GM21390 (cell line): ENCODE measurements around the gene TTBK2.
"Not testable (repeated sequence)": the region's sequence is repeated elsewhere in the genome, so short reads cannot be mapped to it uniquely, and the experiment has no call there.

Experiments used
- ATAC-seq: cut with Tn5 transposase; IDR thresholded peaks from one replicate; pipeline ENCODE4 v1.9.1; 2021; ENCODE audit not compliant: unreplicated experiment

Gene TTBK2

DNA sequence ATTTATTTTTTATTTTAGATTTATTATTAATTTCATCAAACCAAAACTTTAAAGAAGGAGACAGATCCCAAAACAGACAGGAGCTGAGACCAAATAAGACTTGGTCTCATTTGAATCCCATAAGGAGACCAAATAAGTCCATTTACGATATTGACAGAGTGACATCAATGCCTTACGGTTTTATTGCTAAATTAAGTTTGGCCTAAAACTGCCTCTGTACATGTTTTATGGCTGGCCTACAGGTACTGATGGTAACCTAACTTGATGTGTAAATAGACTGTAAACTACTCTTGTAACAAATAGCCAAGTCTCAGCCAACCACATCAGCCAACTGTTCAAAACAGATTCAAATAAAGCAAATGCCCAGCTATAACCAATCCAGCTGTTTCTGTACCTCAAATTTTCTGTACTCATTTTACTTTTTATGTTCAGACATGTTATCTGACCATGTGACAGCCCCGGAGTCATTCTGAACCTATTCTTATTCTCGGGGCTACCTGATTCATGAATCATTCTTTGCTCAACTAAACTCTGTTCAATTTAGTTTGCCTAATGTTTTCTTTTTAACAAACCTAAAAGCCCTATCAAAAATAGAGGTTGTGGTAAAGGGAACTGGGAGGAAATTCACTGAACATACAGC lies 94.2 kb downstream of the TTBK2 start:
- ATAC-seq = no peak

GRCh38 chr15:42825599-42825998 lies 95.0 kb downstream of the TTBK2 start:
- no peak for ATAC-seq

DNA sequence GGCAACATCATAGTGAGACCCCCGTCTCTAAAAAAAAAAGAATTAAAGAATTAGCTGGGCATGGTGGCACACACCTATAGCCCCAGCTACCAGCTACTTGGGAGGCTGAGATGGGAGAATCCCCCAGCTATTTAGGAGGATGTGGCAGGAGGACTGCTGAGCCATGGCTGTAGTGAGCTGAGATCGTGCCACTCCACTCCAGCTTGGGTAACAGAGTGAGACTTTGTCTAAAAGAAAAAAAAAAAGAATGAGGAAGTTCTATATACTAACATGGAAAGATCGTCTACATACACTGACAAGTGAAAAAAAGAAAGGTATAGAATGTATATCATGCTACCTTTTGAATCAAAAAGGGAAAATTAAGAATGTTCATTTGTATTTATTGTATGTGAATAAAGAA lies 99.8 kb downstream of the TTBK2 start:
- ATAC-seq = no peak

GRCh38 chr15:42819786-42820185 lies 100.8 kb downstream of the TTBK2 start:
- no peak for ATAC-seq

DNA sequence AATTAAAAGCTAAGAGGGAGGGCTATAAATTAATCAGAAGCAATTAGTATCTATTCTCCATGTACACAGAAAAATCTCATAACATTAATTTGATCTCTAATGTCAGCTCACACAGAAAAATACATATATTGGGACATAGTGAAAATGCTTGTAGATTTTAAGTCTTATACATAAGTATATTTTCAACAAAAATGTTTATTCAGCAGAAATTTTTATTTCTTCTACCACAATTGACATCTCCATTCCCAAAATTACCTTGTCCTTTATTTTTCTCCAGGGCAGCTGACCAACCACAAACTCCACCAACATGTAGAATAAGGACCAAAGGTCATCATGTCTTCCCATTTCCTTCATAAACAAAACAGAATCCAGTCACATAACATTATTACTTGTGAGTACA lies 109.1 kb downstream of the TTBK2 start:
- ATAC-seq = no peak

GRCh38 chr15:42808913-42809312 lies 111.7 kb downstream of the TTBK2 start:
- no peak for ATAC-seq

GRCh38 chr15:42805266-42805665 lies 115.3 kb downstream of the TTBK2 start:
- ATAC-seq = no peak

GRCh38 chr15:42804739-42805138 lies 115.8 kb downstream of the TTBK2 start:
- ATAC-seq = no peak

DNA sequence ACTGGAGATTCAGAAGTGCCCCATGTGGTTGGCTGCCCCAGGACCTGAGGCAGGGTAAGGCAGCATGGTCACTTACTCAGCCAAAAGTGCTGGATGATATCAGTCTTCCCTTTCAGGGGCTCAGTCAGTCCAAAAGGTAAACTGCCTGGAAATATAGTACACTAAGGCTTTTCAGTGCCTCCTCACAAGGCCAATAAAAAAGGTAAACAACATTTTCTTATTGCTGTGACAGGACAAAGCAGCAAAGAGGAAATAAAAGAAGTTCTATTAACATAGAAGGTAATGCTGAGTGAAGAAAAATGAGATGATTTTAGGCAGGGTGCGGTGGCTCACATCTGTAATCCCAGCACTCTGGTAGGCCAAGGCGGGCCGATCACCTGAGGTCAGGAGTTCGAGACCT lies 117.1 kb downstream of the TTBK2 start:
- ATAC-seq = no peak

- ATAC-seq = no peak
These were observed 118.4 kb downstream of the TTBK2 start for GRCh38 chr15:42802168-42802567.

DNA sequence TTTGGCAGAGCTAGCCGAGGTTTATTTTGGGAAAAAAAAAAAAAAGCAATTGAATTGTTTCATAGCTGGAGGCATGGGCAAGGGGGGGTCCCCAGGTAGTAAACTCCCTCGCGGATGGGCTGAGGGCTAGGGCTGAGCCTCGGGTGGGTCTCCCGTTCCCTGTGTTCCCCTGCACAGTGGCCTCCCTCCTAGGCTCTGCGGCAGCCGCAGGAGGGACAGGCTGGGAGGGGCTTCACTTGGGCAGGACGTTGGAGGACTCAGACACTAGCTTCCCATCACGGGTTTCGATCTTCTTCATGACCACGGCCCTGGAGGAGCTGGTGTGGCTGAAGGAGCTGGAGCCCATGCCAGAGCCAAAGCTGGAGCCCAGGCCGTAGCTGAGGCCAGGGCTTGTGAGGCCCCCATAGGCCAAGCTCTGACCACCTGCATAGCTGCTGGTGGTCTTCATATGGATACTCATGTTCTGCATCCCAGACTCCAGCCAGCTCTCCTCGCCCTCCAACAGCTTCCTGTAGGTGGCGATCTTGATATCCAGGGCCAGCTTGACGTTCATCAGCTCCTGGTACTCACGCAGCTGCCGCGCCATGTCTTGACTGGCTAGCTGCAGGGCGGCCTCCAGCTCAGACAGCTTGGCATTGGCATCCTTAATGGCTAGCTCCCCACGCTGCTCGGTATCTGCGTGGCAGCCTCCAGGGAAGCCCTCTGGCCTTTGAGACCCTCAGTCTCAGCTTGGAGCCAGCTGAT lies 119.7 kb downstream of the TTBK2 start:
- no peak for ATAC-seq

GRCh38 chr15:42798802-42799201 lies 121.8 kb downstream of the TTBK2 start:
- ATAC-seq = no peak

GRCh38 chr15:42796955-42797782 lies 123.4 kb downstream of the TTBK2 start:
- ATAC-seq = no peak

DNA sequence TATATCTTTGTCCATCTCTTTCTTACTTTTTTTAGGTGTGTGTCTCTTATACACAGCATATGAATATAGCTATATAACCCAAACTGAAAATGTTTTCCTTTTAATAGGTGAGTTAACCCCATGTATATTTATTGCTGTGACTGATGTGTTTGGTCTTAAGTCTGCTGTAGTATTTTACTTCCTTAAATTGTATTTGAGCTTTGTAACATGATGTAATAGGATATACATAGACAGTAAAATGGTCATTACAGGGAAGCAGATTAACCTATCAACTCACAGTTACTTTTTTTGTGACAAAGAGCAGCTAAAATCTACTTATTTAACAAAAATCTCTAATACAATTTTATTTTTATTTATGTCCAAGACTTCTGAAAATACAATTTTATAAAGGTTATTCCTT lies 131.9 kb downstream of the TTBK2 start:
- ATAC-seq = no peak

GRCh38 chr15:42786978-42787377 lies 133.6 kb downstream of the TTBK2 start:
- no peak for ATAC-seq

- ATAC-seq = no peak
These were observed 135.0 kb downstream of the TTBK2 start for GRCh38 chr15:42785569-42785968.

DNA sequence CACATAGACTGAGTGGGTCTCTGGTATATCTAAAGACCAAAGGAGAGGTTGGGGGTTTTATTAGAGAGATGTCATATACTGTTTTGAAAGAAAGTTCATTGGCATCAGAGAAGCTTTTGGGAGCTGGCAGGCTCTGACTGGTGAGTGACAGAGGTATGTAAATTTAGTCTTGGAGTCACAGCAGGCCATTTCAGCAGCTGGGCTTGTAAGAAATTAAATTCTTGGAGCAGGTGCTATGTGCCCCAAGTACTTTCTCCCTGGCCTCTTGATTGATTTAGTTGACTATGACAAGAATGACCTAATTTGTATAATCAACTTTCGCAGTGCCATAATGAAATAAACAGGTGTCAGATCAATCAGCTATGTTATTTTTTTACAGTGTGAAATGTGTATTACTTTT lies 135.9 kb downstream of the TTBK2 start:
- ATAC-seq = no peak

- no peak for ATAC-seq
These were observed 137.9 kb downstream of the TTBK2 start for GRCh38 chr15:42782716-42783115.

- ATAC-seq = no peak
These were observed 145.2 kb downstream of the TTBK2 start for GRCh38 chr15:42775416-42775815.

DNA sequence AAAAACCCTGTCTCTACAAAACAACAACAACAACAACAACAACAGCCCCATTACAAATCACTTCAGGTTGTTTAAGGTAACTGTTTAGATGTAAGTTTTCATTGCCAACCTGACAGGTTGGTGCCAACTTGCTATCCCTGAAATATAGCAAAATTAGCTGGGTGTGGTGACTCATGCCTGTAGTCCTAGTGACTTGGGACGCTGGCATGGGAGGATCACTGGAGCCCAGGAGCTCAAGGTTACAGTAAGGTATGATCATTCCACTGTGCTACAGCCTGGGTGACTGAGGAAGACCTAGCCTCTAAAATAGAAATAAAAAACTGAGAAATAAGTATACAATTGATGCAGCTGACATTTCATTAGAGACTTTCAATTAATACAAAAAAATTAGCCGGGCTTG lies 147.7 kb downstream of the TTBK2 start:
- ATAC-seq = no peak

DNA sequence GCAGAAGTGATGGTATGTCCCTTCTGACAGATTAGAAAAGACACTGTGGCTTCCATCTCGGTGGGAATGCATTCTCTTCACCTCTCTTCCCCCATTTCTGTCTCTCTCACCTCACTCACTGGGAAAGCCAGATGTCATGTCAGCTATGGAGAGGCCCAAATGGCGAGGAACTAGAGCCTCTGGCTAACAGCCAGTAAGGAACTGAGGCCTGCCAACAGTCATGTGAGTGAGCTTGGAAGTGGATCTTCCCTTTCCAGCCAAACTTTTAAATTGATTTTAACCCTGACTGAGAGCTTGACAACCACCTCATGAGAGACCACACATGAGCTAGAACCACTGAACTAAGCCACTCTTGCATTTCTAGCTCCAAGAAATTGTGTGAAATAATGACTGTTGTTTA lies 148.4 kb downstream of the TTBK2 start:
- ATAC-seq = no peak

DNA sequence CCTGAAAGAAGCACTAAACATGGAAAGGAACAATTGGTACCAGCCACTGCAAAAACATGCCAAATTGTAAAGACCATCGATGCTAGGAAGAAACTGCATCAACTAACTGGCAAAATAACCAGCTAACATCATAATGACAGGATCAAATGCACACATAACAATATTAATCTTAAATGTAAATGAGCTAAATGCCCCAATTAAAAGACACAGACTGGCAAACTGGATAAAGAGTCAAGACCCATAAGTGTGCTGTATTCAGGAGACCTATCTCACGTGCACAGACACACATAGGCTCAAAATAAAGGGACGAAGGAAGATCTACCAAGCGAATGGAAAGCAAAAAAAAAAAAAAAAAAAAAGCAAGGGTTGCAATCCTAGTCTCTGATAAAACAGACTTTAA lies 154.5 kb downstream of the TTBK2 start:
- ATAC-seq = not testable (repeated sequence)
